Transverse colon (tissue), 4 donors: ENCODE results near the gene MLH3. TPM values are rescaled to one million over a fixed set of nuclear protein-coding genes. Genes with fewer than 3 reads are reported as not detected.
A peak's percentile ranks its signal among the peaks of the same experiment; 100 is the strongest.

Experiments used
- DNase-seq: peaks from one replicate; pipeline ENCODE4 v3.0.0-alpha.2; 2019
- H3K27ac ChIP-seq, 4 donors: fragments of 200-600 bp; sonication (generic); 2 replicates each; pipeline ENCODE4 v1.5.1; 2016 to 2018; ENCODE audit warnings: inconsistent platforms in 4 of 4
- H3K27me3 ChIP-seq: fragments of 200-600 bp; sonication (generic); 2 replicates; pipeline ENCODE4 v1.5.1; 2017; ENCODE audit warnings: inconsistent platforms
- H3K36me3 ChIP-seq, 4 donors: fragments of 200-600 bp; sonication (generic); 2 replicates each; pipeline ENCODE4 v1.5.1; 2017 to 2019; ENCODE audit warnings: inconsistent platforms in 4 of 4
- H3K4me1 ChIP-seq, 4 donors: fragments of 200-600 bp; sonication (generic); 2 replicates each; pipeline ENCODE4 v1.5.1; 2017 to 2020; ENCODE audit warnings: inconsistent platforms in 4 of 4
- H3K4me3 ChIP-seq, 4 donors: fragments of 200-600 bp; sonication (generic); 1 replicate in 1 of 4; 2 replicates in 3 of 4; pipeline versions ENCODE4 v1.5.1 to v1.6.1; 2017 to 2019; ENCODE audit warnings: inconsistent platforms in 4 of 4
- H3K9me3 ChIP-seq, 2 donors: fragments of 200-600 bp; sonication (generic); 2 replicates each; pipeline ENCODE4 v1.5.1; 2017 to 2019; ENCODE audit warnings: inconsistent platforms in 2 of 2
- EP300 ChIP-seq: sonication (generic); formaldehyde crosslinking; IDR thresholded peaks from one replicate; pipeline ENCODE4 v1.6.1; 2017; ENCODE audit warnings: antibody characterized with exemption, low read depth
- POLR2A ChIP-seq: fragments of 450-650 bp; IDR thresholded peaks from one replicate; pipeline ENCODE4 v1.6.1; 2016; ENCODE audit warnings: antibody characterized with exemption, mild to moderate bottlenecking, moderate library complexity
- POLR2AphosphoS5 ChIP-seq, 3 donors: sonication (generic); formaldehyde crosslinking; IDR thresholded peaks; one replicate each; pipeline ENCODE4 v1.6.1; 2016; ENCODE audit warnings: antibody characterized with exemption in 3 of 3
- WGBS, 2 donors: methylation state at CpG; one replicate each; pipeline ENCODE4 v1.1.5; 2018; ENCODE audit warnings: low coverage in 1 of 2; 5-methylcytosine and 5-hydroxymethylcytosine counted together
- in situ Hi-C, 4 donors: fragments of 200-750 bp; cut with MboI; loops; one replicate each; pipeline versions ENCODE4 v1.15.0 to v1.15.1; 2017; ENCODE audit warnings: low sequenced_read_pairs in 3 of 4, low pct_ligation_motif_present in 1 of 4, low pct_unique_long_range_greater_than_20kb in 1 of 4
- intact Hi-C: fragments of 100-400 bp; cut with DNase I; formaldehyde crosslinking; loops from one replicate; pipeline ENCODE4 v1.15.1; 2023; ENCODE audit warnings: low total_unique reads
- total RNA-seq, 4 donors: library from RNA; depleted of rRNA; stranded (reverse); fragments of >200 nt; gene quantifications; one replicate each; pipeline ENCODE4 v1.1.0, GENCODE V29; 2016
- TF ChIP-seq, protein P1 (sequence below), 5 experiments: fragments of 200-600 bp in 3 of 5; fragments of 450-650 bp in 2 of 5; sonication (generic) in 3 of 5; IDR thresholded peaks; 1 replicate in 2 of 5; 2 replicates in 3 of 5; pipeline ENCODE4 v1.5.1; 2016 to 2017; ENCODE audit warnings: antibody characterized with exemption in 5 of 5, inconsistent platforms in 3 of 5, mild to moderate bottlenecking in 2 of 5, moderate library complexity in 1 of 5

Gene MLH3
- total RNA-seq, 4 donors from 2014 or later: 24.5 to 58.3 (median 42.5) TPM

DNA sequence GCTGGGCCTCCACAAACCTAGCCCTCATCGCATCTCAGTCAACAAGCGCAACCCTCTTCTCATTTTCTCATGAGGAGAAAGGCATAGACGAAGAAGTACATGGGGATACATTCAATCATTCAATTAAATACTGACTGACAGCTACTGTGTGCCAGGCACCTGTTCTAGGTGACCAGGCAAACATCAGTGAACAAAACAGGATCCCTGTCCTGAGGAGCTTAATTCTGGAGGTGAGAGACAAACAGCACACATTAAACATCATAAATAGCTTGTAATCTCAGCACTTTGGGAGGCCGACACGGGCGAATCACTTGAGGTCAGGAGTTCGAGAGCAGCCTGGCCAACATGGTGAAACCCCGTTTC, 12.9 kb upstream of the MLH3 start:
- H3K9me3 ChIP-seq: no peaks in the 10 kb centered on the region

GRCh38 chr14:75063491-75064204, 12.4 kb upstream of the MLH3 start, which contains the start of gene ACYP1:
Gene ACYP1 (minus strand): TSS chr14:75064024. CDS start chr14:75063553, 471 bp downstream.
- peaks cover 6 to 30% (median 18%) of the 10 kb centered on the region in 4 donors for H3K4me1 ChIP-seq
- peak within 1 kb of the TSS; percentile 74 to 96 (median 85) for H3K4me3 ChIP-seq
- H3K27ac ChIP-seq: peak within 1 kb of the TSS; percentile 79 to 89 (median 86)
- H3K27me3 ChIP-seq: no peaks in the 10 kb centered on the region
- no peaks in the 10 kb centered on the region for H3K9me3 ChIP-seq
- intact Hi-C loops (no loop called here), in situ Hi-C loops (no loop called here)
- DNase-seq: peak; percentile 96
- TF ChIP-seq EP300: no peak
- TF ChIP-seq, protein P1, sequence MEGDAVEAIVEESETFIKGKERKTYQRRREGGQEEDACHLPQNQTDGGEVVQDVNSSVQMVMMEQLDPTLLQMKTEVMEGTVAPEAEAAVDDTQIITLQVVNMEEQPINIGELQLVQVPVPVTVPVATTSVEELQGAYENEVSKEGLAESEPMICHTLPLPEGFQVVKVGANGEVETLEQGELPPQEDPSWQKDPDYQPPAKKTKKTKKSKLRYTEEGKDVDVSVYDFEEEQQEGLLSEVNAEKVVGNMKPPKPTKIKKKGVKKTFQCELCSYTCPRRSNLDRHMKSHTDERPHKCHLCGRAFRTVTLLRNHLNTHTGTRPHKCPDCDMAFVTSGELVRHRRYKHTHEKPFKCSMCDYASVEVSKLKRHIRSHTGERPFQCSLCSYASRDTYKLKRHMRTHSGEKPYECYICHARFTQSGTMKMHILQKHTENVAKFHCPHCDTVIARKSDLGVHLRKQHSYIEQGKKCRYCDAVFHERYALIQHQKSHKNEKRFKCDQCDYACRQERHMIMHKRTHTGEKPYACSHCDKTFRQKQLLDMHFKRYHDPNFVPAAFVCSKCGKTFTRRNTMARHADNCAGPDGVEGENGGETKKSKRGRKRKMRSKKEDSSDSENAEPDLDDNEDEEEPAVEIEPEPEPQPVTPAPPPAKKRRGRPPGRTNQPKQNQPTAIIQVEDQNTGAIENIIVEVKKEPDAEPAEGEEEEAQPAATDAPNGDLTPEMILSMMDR (IDR thresholded peaks at IDR 0.05): peak in 1 of 5 experiments; percentile 8
- peak; percentile 34 to 61 (median 54) for TF ChIP-seq POLR2AphosphoS5 (IDR thresholded peaks at IDR 0.05)
- peak; percentile 57 for TF ChIP-seq POLR2A
- no peaks in the 10 kb centered on the region for H3K36me3 ChIP-seq
- WGBS, 2 donors: 0 to 1% methylated on average over 10 to 34 of the region's 34 CpGs

More for the DNA sequence above, 12.9 kb upstream of the MLH3 start:
- intact Hi-C loops (no loop called here), in situ Hi-C loops (no loop called here)
- no peaks in the 10 kb centered on the region for H3K27me3 ChIP-seq
- peak overlapping the region; percentile 79 to 89 (median 86) for H3K27ac ChIP-seq
- peak overlapping the region in 3 of 4 donors; percentile 74 to 96 (median 74) for H3K4me3 ChIP-seq
- peaks cover 6 to 32% (median 18%) of the 10 kb centered on the region in 4 donors for H3K4me1 ChIP-seq
- WGBS, 2 donors: 51 to 56% methylated on average over 4 to 8 of the region's 8 CpGs
- H3K36me3 ChIP-seq: no peaks in the 10 kb centered on the region
- DNase-seq: no peak
- TF ChIP-seq, protein P1 (IDR thresholded peaks at IDR 0.05): no peak
- TF ChIP-seq POLR2AphosphoS5 (IDR thresholded peaks at IDR 0.05) (no peak), EP300 (no peak), POLR2A (no peak)

DNA sequence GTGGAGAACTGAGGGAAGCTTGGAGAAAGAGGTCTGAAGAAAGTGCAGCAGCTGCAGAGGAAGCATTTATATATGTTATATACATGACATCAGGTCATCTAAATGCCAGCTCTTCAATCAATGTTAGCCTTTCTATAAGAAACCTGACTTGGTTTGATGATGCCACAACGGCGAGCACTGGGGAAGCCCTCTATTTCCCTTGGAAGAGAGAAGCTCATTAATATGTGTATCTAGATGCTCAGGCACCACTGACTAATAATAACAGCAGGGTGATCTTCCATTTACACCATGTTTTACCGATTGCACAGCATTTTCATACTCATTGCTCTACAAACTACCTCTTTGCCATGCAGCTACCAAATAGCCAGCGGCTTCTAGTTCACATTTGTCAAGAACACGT, 11.7 kb upstream of the MLH3 start:
- DNase-seq: no peak
- intact Hi-C loops: no loop called here
- no peaks in the 10 kb centered on the region for H3K27me3 ChIP-seq
- in situ Hi-C loops: no loop called here
- no peaks in the 10 kb centered on the region for H3K9me3 ChIP-seq
- TF ChIP-seq, protein P1 (IDR thresholded peaks at IDR 0.05): no peak
- TF ChIP-seq EP300: no peak
- no peak for TF ChIP-seq POLR2AphosphoS5 (IDR thresholded peaks at IDR 0.05)
- TF ChIP-seq POLR2A: no peak
- peak overlapping the region; percentile 79 to 89 (median 86) for H3K27ac ChIP-seq
- H3K36me3 ChIP-seq: no peaks in the 10 kb centered on the region
- 8 to 17% methylated on average over 1 to 5 of the region's 5 CpGs for WGBS, 2 donors
- H3K4me1 ChIP-seq: peaks cover 6 to 24% (median 15%) of the 10 kb centered on the region in 4 donors
- H3K4me3 ChIP-seq: peak overlapping the region; percentile 74 to 96 (median 85)

DNA sequence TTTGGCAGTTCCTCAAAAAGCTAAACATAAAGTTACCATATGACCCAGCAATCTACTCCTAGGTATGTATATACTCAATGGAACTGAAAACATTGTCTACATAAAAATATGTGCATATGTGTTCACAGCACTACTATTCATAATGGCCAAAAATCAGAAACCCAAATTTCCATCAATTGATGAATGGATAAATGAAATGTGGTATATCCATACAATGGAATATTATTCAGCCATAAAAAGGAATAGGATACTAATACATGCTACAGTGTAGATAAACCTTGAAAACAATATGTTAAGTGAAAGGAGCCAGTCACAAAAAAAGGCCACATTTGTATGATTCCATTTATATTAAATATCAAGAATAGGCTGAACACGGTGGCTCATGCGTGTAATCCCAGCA, 9.2 kb upstream of the MLH3 start:
- H3K36me3 ChIP-seq: no peaks in the 10 kb centered on the region
- H3K9me3 ChIP-seq: no peaks in the 10 kb centered on the region
- in situ Hi-C loops (no loop called here), intact Hi-C loops (no loop called here)
- no peak overlapping the region for H3K4me3 ChIP-seq
- 76 to 92% methylated on average over 2 of the region's 2 CpGs for WGBS, 2 donors
- DNase-seq: no peak
- H3K27ac ChIP-seq: no peak overlapping the region
- no peaks in the 10 kb centered on the region for H3K27me3 ChIP-seq
- TF ChIP-seq, protein P1 (IDR thresholded peaks at IDR 0.05): no peak
- no peak for TF ChIP-seq EP300
- no peak for TF ChIP-seq POLR2AphosphoS5 (IDR thresholded peaks at IDR 0.05)
- TF ChIP-seq POLR2A: no peak
- peaks cover 6 to 14% (median 11%) of the 10 kb centered on the region in 4 donors for H3K4me1 ChIP-seq
